NCI-H524 treated with DMSO at 0.1 percent for 48 hours (cell line): ENCODE results near the gene NAA16.
"Not testable (repeated sequence)": the region's sequence is repeated elsewhere in the genome, so short reads cannot be mapped to it uniquely, and the experiment has no call there.

ENCODE experiments used
- DNase-seq: peaks from one replicate; lab custom pipeline; 2025; lab: John Stamatoyannopoulos, UW

The NAA16 gene

DNA sequence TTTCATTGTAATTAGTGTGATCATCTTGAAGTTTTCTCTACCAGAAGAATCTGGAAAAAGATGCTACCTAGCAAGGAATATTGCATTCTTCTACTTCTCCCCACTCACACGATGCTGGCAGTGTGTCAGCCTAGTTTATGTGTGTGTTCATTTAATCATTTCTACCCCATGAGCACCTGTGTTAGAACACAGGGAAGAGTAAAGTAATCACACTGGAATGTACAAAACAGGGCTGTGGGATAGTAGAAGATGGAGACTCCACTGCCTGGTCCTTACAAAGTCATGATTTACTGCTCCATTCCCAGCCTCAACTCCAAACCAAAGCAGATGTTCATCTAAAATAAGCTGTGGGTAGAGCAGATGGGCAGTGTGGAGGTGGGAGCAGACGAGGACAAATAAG is 98.5 kb downstream of the NAA16 start:
- no peak for DNase-seq

DNA sequence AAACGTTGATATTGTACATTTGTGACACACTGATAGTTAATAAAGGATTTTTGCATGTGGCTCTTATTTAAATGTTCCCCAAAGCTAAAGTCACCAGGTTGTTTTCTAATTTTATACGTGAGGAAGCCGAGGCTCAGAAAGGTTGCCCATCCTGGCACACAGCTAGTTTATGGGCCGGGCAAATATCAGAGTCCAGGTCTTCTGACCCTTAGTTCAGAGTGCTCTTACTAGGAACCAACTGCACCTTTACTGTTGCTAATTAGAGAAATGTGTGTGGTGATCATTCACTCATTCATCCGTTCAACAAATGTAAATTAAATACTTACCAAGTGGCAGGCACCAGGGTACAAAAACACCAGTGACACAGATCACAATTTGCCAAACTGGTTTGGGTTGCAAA is 100.0 kb downstream of the NAA16 start:
- DNase-seq: no peak

DNA sequence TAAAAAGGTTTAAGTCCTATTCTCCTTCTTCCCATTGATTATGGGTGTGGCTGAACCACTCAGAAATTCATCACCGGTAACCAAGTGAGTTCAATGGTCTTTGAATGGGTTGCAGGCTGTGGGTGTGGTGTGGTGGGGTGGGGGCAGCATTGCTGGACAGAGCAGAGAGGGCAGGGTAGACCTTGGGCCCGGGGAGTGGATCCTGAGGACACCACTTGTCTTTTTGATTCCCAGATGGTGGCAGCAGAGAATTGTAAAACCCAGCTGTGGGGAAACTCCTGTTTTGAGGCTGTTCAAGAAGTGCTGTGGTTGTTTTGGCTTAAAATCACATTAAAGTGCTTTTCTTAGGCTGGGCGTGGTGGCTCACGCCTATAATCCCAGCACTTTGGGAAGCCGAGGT is 100.5 kb downstream of the NAA16 start:
- DNase-seq: no peak

DNA sequence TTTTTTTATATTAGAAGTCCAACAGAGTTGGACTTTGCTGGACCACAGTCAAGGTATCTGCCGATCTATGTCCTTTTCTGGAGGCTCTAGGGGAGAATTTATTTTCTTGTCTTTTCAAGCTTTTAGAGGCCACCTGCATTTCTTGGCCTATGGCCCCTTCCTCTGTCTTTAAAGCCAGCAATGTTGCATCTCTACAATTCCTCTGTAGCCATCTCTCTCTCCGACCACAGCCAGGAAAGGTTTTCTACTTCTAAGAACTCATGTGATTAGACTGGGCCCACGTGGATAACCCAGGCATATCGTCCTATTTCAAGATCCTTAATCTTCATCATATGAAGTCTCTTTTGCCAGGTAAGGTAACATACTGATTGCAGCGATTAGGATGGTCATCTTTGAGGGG is 102.8 kb downstream of the NAA16 start:
- no peak for DNase-seq

DNA sequence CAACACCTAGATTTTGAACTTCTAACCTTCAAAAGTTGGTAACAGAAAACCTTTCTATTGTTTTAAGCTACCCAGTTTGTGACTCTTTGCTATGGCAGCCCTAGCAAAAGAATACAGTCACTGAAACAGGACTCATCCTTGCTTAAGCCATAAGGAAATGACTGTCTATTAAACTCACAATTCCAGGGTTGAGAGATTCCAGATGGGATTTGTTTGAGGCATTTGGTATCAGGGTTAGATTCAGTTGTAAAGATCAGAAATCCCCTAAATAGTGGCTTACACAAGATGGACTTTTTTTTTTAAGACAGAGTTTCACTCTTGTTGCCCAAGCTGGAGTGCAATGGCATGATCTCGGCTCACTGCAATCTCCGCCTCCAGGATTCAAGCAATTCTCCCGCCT is 105.2 kb downstream of the NAA16 start:
- no peak for DNase-seq

DNA sequence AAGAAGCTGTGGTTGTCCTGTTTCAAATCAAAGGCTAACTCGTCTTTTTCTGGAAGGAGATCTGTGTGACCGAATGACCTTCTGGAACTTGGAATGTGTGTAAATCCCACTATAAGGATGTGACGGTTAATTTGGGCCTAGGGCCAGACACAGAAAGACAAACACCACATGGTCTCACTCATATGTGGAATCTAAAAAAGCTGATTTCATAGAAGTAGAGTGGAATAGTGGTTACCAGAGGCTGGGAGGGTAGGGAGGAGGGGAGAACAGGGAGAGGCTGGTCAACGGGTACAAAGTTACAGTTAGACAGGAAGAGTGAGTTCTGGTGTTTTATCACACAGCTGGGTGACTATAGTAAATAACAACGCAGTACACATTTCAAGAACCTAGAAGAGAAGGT is 107.0 kb downstream of the NAA16 start:
- no peak for DNase-seq

DNA sequence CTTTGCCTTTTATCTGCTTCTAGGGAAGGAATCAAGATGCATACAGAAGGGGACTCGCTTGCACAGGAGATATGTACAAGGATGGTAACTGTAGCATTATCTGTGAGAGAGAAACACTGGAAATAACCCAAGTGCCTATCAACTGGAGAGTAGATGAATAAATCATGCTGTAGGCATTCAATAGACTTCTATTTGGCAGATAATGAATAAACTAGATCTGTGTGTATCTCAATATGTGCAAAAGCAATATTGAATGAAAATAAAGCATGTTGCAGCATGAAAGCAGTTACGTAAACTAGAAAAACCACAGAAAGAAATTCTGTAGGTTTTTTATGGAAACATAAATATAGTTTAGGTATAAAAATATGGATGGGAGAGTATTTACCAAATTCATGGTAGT is 107.7 kb downstream of the NAA16 start:
- DNase-seq: no peak

DNA sequence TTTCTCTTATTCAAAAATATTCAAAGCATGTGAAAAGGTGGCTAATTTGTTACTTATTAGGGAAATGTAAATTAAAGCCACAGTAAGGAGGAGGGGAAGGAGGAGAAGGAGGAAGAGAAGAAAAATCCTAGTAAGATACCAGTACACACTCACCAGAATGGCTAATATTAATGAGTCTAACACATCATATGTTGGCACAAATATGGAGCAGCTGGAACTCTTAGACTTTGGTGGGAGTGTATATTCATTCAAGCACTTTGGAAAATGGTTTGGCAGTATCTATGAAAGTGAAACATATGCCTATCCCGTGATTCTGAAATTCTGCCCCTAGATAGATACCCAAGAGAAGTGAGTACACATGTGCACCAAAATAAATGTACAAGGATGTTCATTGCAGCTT is 108.1 kb downstream of the NAA16 start:
- DNase-seq: no peak

DNA sequence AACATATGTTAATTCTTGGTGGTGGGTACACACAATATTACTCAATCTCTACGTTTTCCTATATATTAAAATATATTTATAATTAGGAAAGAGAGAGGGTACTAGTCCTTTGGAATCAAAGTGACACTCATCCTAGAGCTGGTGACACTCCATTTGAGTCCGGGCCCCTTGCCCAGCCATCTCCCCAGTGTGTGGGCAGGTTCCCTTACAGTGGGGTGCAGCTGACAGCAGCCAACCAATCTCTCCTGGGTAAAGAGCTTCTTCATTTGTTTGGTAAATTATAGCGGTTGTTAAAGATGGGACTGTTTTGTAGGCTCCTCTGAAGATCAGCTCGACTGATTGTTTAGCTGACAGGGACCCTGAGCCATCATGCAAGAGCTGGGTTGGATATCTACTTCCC is 109.1 kb downstream of the NAA16 start:
- no peak for DNase-seq

DNA sequence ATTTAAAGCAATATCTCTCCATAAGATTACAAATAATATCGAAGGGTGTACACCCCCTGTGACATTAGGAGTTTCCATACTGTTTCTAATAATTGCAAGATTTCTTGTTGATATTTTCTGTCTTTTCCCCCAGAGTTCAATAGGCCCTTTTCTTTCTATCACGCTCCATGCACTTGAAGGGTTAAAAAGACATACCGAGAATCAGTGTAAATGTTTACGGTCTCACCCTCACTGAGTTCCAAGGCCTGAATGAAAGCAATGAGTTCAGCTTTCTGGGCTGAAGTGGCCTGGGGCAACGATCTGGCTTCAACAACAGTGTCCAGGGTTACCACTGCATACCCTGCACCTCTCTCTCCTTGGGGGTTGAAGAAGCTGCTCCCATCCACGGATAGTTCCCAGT is 110.3 kb downstream of the NAA16 start:
- not testable (repeated sequence) for DNase-seq

DNA sequence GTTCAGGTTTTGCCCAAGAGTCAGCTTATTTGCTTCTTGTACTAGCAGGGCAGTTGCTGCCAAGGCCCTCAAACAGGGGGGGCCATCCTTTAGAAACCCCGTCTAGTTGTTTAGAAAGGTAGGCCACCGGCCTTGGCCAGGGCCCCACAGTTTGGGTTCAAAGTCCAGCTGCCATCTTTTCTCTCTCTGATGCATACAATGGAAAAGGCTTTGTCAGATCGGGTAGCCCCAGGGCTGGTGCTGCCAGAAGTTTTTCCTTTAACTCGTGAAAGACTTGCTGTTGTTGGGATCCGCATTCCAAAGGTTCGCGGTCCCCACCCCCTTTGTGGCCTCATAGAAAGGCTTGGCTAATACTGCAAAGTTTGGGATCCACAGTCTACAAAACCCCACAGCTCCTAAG is 110.9 kb downstream of the NAA16 start:
- not testable (repeated sequence) for DNase-seq

DNA sequence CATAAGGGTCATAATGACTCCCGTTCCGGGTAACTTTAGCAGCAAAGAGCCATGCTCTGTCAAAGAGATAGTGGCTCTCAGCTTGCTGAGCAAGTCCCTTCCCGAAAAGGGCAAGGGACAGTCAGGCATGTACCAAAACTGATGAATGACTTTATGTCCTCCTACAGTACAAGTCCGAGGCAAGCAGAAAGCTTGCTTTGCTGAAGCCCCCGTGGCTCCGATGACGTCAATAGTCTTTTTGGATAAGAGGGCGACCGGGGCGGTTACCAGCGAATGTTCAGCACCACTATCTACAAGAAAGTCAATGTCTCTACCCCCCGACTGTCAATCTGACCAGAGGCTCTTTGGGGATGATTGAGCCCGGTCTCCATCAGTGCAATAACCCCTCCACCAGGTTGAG is 112.2 kb downstream of the NAA16 start:
- not testable (repeated sequence) for DNase-seq

DNA sequence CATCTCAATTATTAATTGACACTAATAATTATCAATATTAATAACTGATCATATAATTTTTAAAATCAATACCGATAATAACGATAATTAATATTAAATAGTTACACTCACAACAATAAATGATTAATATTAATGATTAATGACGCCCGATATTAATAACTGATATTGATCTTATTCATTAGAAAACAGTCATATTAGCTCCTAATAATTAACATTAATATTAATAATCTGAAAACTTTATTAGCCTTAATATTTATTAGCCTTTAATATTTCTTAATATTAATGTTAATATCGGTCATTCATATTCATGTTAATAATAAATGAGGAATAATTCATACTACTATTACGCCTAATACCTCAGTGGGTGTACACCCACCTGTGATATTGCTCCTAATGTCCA is 113.6 kb downstream of the NAA16 start:
- DNase-seq: not testable (repeated sequence)

DNA sequence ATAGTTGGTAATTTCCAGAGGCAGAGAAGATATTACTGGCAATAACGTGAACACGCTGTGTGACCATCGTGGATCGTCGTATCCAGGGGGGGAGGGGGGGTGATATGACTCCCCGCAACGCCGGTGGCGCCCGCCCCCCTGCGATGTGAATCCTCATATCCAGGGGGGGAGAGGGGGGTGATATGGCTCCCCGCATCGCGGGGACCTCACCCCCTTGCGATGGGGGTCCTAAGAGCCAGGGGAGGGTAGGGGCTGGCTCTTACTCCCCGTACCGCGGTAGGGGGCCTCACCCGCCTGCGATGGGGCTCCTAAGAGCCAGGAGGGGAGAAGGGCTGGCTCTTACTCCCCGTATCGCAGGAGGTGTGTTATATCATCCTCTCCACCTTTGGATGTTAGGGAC is 115.0 kb downstream of the NAA16 start:
- no peak for DNase-seq
